H1 (cell line): ENCODE measurements around the gene ZNF423.

Source experiments
- CTCF ChIP-seq, 3 experiments: IDR thresholded peaks; 1 replicate in 2 of 3; 2 replicates in 1 of 3; pipeline versions ENCODE4 v1.5.1 to v1.6.1; 2011; ENCODE audit warnings: low read length in 3 of 3, mild to moderate bottlenecking in 3 of 3, inconsistent platforms in 2 of 3, low read depth in 1 of 3, moderate library complexity in 1 of 3; ENCODE audit not compliant: insufficient read depth in 1 of 3; ENCODE audit errors: control extremely low read depth in 1 of 3
- EZH2 ChIP-seq: fragments of 200-600 bp; sonication (generic); IDR thresholded peaks from 2 replicates; pipeline ENCODE4 v1.7.1; 2012; ENCODE audit warnings: low read depth, mild to moderate bottlenecking, moderate library complexity, low read length, inconsistent platforms; ENCODE audit not compliant: severe bottlenecking
- GABPA ChIP-seq: IDR thresholded peaks from 2 replicates; pipeline ENCODE4 v1.6.1; 2011; ENCODE audit warnings: mild to moderate bottlenecking, low read length, moderate library complexity, borderline replicate concordance; ENCODE audit not compliant: insufficient read depth
- JUND ChIP-seq: IDR thresholded peaks from 2 replicates; pipeline ENCODE4 v1.6.1; 2011; ENCODE audit warnings: mild to moderate bottlenecking, improper control_type of control experiment, low read length
- MAFK ChIP-seq: IDR thresholded peaks from 2 replicates; pipeline ENCODE4 v1.6.1; 2012; ENCODE audit warnings: low read depth, mild to moderate bottlenecking, improper control_type of control experiment, low read length
- MAX ChIP-seq: IDR thresholded peaks from 2 replicates; pipeline ENCODE4 v1.6.1; 2012; ENCODE audit warnings: inconsistent platforms
- NANOG ChIP-seq: IDR thresholded peaks from 2 replicates; pipeline ENCODE4 v1.6.1; 2011; ENCODE audit warnings: low read length, low read depth, mild to moderate bottlenecking, inconsistent platforms; ENCODE audit not compliant: insufficient read depth, poor library complexity, severe bottlenecking
- POLR2A ChIP-seq, 2 experiments: IDR thresholded peaks; 1 replicate in 1 of 2; 2 replicates in 1 of 2; pipeline ENCODE4 v1.6.1; 2011; ENCODE audit warnings: low read depth in 2 of 2, low read length in 2 of 2, mild to moderate bottlenecking in 2 of 2; ENCODE audit errors: control extremely low read depth in 1 of 2
- SAP30 ChIP-seq: fragments of 300-600 bp; sonication (generic); IDR thresholded peaks from 2 replicates; pipeline ENCODE4 v1.7.1; 2012; ENCODE audit warnings: low read length, moderate library complexity, mild to moderate bottlenecking, inconsistent platforms; ENCODE audit not compliant: insufficient read depth, insufficient replicate concordance
- TAF1 ChIP-seq: IDR thresholded peaks from 2 replicates; pipeline ENCODE4 v1.6.1; 2011; ENCODE audit warnings: mild to moderate bottlenecking, low read depth, low read length

GRCh38 chr16:49537924-49538459 lies 317.9 kb downstream of the ZNF423 start:
- TF ChIP-seq JUND (no peak), CTCF (IDR thresholded peaks at IDR 0.05; ENCODE audit: control extremely low read depth in 1 of 3, insufficient read depth in 1 of 3, low read depth in 1 of 3, low read length in 3 of 3) (peak in 1 of 3 experiments; percentile 9; a peak in 2 of 4 replicates), POLR2A (IDR thresholded peaks at IDR 0.05; ENCODE audit: control extremely low read depth in 1 of 2, low read depth in 2 of 2, low read length in 2 of 2) (no peak), MAFK (no peak), EZH2 (no peak), SAP30 (no peak), NANOG (no peak), GABPA (no peak), TAF1 (no peak), MAX (no peak)
